ENCODE measurements around the gene TCF7L2. TPM values are rescaled to one million over a fixed set of nuclear protein-coding genes. Genes with fewer than 3 reads are reported as not detected.
A peak's percentile ranks its signal among the peaks of the same experiment; 100 is the strongest.

Gene TCF7L2
- total and polyA plus RNA-seq, 9 of the 15 experiments (the other 6 are each of a cell fraction or from before 2014, with no cell fraction given): 0.32 to 2.8 (median 0.92) TPM

DNA sequence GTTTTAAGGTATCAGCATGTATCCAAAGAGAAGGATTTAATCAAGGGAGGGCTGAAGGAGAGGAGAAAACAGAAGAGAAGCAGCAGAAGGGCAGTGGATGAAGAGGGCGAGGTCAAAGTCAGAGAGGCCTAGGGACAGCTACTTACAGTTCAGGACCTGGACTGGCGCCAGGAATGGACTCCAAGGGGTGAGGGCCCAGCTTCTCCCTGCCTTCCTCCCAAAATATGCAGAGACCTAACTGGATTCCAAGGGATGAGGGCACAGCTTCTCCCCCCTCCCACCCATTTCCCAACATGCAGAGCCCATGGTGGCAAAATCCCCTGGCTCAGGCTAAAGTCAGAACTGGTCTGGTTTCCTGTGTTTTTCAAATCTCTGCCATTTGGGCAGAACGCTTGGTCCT is 3.4 kb upstream of the TCF7L2 start:
- Histone ChIP-seq H3K27ac (ENCODE audit: extremely low read depth, low read depth, low read length) (no peak overlapping the region), H3K9me3 (replicated peaks; ENCODE audit: control insufficient read depth, insufficient read depth, low read depth, low read length) (no peaks in the 10 kb centered on the region), H3K27me3 (ENCODE audit: control insufficient read depth in 2 of 2, insufficient read depth in 2 of 2, low read length in 2 of 2) (no peaks in the 10 kb centered on the region; a peak in 1 of 5 replicates), H4K20me1 (replicated peaks; ENCODE audit: control insufficient read depth, insufficient read depth, low read length) (no peaks in the 10 kb centered on the region), H3K4me3 (no peak overlapping the region), H3K4me2 (ENCODE audit: insufficient read depth, low read length) (no peak overlapping the region), H3K79me2 (ENCODE audit: control insufficient read depth, insufficient read depth, low read length) (no peaks in the 10 kb centered on the region; the same call in 2 of the 3 replicates), H3K9me1 (ENCODE audit: control insufficient read depth, insufficient read depth, low read length) (no peaks in the 10 kb centered on the region), H3K4me1 (replicated peaks in 1 of 2; ENCODE audit: control insufficient read depth in 2 of 2, insufficient read depth in 2 of 2, low read length in 2 of 2) (peaks cover 0 to 4% of the 10 kb centered on the region in 2 experiments; a peak in 3 of 5 replicates), H3K9ac (ENCODE audit: insufficient read depth in 1 of 2, low read depth in 2 of 2, low read length in 2 of 2) (no peak overlapping the region; a peak in 1 of 4 replicates), H3K36me3 (ENCODE audit: control insufficient read depth, insufficient read depth, low read length) (no peaks in the 10 kb centered on the region), H2AFZ (ENCODE audit: low read depth, low read length) (no peak overlapping the region)
- ChIA-PET CTCF (ENCODE audit: low intra/inter-chr PET ratio) (no interaction called here), POLR2A (no interaction called here)
- no peak for DNase-seq (ENCODE audit: extremely low read depth in 1 of 4, low spot score in 3 of 4)
- ATAC-seq: no peak
- BruUV-seq (replicated peaks): no TSS peak
- WGBS (ENCODE audit: insufficient coverage, low coverage, missing lambda C conversion rate): 52% methylated on average over 2 of the region's 3 CpGs
- FAIRE-seq: no peak
- TF ChIP-seq NFIC (IDR thresholded peaks at IDR 0.05) (peak; percentile 59), LARP7 (IDR thresholded peaks at IDR 0.05) (no peak), PML (IDR thresholded peaks at IDR 0.05; ENCODE audit: low read length) (no peak)
- in situ Hi-C loops (cut with MboI): no loop called here
- intact Hi-C loops (cut with micrococcal nuclease): no loop called here

DNA sequence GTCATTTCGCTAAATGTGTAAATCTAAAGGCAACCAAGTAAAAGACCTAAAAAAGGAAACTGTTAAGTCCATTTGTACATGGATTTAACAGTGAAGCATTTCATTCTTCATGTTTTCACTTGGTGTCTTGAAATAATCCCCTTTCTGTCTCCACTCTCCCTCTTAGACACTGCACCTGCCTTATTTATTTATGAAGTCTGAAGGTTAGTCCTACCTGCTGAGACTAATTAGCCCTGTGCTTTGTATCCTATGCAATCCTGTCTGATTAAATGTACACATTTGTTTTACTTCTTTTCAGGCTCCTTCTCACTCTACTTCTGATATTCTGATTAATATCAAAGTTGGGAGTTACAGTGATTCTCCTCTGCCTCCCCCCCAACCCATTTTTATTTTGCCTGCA is 1.9 kb upstream of the TCF7L2 start:
- Histone ChIP-seq H4K20me1 (replicated peaks; ENCODE audit: control insufficient read depth, insufficient read depth, low read length) (no peaks in the 10 kb centered on the region), H2AFZ (ENCODE audit: low read depth, low read length) (no peak overlapping the region), H3K4me1 (replicated peaks in 1 of 2; ENCODE audit: control insufficient read depth in 2 of 2, insufficient read depth in 2 of 2, low read length in 2 of 2) (peaks cover 4 to 10% of the 10 kb centered on the region in 2 experiments; a peak in 4 of 5 replicates), H3K27ac (ENCODE audit: extremely low read depth, low read depth, low read length) (no peak overlapping the region), H3K9me3 (replicated peaks; ENCODE audit: control insufficient read depth, insufficient read depth, low read depth, low read length) (no peaks in the 10 kb centered on the region), H3K4me2 (ENCODE audit: insufficient read depth, low read length) (no peak overlapping the region), H3K79me2 (ENCODE audit: control insufficient read depth, insufficient read depth, low read length) (peaks cover 4% of the 10 kb centered on the region; the same call in 2 of the 3 replicates), H3K36me3 (ENCODE audit: control insufficient read depth, insufficient read depth, low read length) (no peaks in the 10 kb centered on the region), H3K4me3 (no peak overlapping the region), H3K27me3 (ENCODE audit: control insufficient read depth in 2 of 2, insufficient read depth in 2 of 2, low read length in 2 of 2) (no peaks in the 10 kb centered on the region), H3K9ac (ENCODE audit: insufficient read depth in 1 of 2, low read depth in 2 of 2, low read length in 2 of 2) (no peak overlapping the region), H3K9me1 (ENCODE audit: control insufficient read depth, insufficient read depth, low read length) (no peaks in the 10 kb centered on the region)
- no peak for TF ChIP-seq SREBF1 (IDR thresholded peaks at IDR 0.05; ENCODE audit: borderline replicate concordance, low read depth, low read length)
- no peak for TF ChIP-seq NFE2L1 (tag; IDR thresholded peaks at IDR 0.05; ENCODE audit: borderline replicate concordance, low read depth)
- TF ChIP-seq ZNF444 (CRISPR knock-in tag; IDR thresholded peaks at IDR 0.05): no peak
- TF ChIP-seq ZNF561 (CRISPR knock-in tag; conservative IDR thresholded peaks at IDR 0.05): no peak
- no peak for FAIRE-seq
- no peak for ATAC-seq
- BruUV-seq (replicated peaks): no TSS peak
- in situ Hi-C loops (cut with MboI) (no loop called here), intact Hi-C loops (cut with micrococcal nuclease) (no loop called here)
- WGBS (ENCODE audit: insufficient coverage, low coverage, missing lambda C conversion rate): 71% methylated on average over 1 of the region's 1 CpG
- POLR2A ChIA-PET: no interaction called here
- CTCF ChIA-PET (ENCODE audit: low intra/inter-chr PET ratio): no interaction called here
- DNase-seq (ENCODE audit: extremely low read depth in 1 of 4, low spot score in 3 of 4): no peak
